PFSK-1 (cell line): ENCODE data around the gene KLF16.

Experiments used
- POLR2AphosphoS5 ChIP-seq: IDR thresholded peaks from 2 replicates; pipeline ENCODE4 v1.6.1; 2012; ENCODE audit warnings: low read depth, mild to moderate bottlenecking, control low read depth, low read length, moderate library complexity
- SIN3A ChIP-seq: IDR thresholded peaks from 2 replicates; pipeline ENCODE4 v1.6.1; 2012; ENCODE audit warnings: mild to moderate bottlenecking, low read length, moderate library complexity, borderline replicate concordance; ENCODE audit not compliant: insufficient read depth
- TAF1 ChIP-seq: IDR thresholded peaks from 2 replicates; pipeline ENCODE4 v1.6.1; 2012; ENCODE audit warnings: low read length, control low read depth, borderline replicate concordance; ENCODE audit not compliant: insufficient read depth
- TF ChIP-seq, protein P1 (sequence below), 2 experiments: IDR thresholded peaks; 2 replicates each; pipeline versions ENCODE4 v1.6.1 to v1.8.0; 2011 to 2012; ENCODE audit warnings: low read depth in 2 of 2, low read length in 2 of 2, control low read depth in 1 of 2, inconsistent platforms in 1 of 2, mild to moderate bottlenecking in 1 of 2, moderate library complexity in 1 of 2; ENCODE audit not compliant: insufficient read depth in 1 of 2

DNA sequence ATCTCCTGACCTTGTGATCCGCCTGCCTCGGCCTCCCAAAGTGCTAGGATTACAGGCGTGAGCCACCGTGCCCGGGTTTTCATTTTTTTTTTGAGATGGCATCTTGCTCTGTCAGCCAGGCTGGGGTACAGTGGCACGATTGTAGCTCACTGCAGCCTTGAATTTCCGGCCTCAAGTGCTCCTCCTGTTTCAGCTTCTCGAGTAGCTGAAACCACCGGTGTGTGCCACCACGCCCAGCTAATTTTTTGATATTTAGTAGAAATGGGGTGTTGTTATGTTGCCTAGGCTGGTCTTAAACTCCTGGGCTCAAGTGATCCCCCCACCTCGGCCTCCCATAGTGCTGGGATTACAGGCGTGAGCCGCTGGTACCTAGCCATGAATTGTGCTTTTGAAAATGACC, 47.7 kb upstream of the KLF16 start:
- TF ChIP-seq POLR2AphosphoS5 (no peak), SIN3A (no peak), TAF1 (no peak)
- TF ChIP-seq, protein P1, sequence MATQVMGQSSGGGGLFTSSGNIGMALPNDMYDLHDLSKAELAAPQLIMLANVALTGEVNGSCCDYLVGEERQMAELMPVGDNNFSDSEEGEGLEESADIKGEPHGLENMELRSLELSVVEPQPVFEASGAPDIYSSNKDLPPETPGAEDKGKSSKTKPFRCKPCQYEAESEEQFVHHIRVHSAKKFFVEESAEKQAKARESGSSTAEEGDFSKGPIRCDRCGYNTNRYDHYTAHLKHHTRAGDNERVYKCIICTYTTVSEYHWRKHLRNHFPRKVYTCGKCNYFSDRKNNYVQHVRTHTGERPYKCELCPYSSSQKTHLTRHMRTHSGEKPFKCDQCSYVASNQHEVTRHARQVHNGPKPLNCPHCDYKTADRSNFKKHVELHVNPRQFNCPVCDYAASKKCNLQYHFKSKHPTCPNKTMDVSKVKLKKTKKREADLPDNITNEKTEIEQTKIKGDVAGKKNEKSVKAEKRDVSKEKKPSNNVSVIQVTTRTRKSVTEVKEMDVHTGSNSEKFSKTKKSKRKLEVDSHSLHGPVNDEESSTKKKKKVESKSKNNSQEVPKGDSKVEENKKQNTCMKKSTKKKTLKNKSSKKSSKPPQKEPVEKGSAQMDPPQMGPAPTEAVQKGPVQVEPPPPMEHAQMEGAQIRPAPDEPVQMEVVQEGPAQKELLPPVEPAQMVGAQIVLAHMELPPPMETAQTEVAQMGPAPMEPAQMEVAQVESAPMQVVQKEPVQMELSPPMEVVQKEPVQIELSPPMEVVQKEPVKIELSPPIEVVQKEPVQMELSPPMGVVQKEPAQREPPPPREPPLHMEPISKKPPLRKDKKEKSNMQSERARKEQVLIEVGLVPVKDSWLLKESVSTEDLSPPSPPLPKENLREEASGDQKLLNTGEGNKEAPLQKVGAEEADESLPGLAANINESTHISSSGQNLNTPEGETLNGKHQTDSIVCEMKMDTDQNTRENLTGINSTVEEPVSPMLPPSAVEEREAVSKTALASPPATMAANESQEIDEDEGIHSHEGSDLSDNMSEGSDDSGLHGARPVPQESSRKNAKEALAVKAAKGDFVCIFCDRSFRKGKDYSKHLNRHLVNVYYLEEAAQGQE (IDR thresholded peaks at IDR 0.05; ENCODE audit: insufficient read depth in 1 of 2, low read depth in 2 of 2, low read length in 2 of 2), result no peak
